Measurements from ENCODE around the gene EVL.

EVL gene

DNA sequence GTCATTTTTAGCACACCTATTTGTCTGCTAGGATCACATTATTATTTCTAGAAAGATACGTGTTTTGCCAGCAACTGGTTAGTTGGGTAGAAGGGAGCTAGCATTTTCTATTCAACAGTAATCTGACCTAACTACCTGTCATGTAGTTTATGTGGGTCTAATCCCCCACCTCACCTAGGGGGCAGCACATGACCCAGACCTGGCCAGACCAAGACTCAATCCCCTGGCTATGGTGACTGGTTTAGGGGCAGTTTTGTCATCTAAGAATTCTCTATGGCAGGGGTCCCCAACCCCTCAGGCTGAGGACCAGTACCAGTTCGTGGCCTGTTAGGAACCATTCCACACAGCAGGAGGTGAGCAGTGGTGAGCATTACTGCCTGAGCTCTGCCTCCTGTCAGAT lies 29.5 kb upstream of the EVL start:
- TF ChIP-seq POU2F2 (IDR thresholded peaks at IDR 0.05; ENCODE audit: low read depth, low read length) (no peak), POLR2A (IDR thresholded peaks at IDR 0.05; ENCODE audit: low read depth, low read length) (no peak), TAF1 (IDR thresholded peaks at IDR 0.05; ENCODE audit: low read depth, low read length) (no peak), POLR2AphosphoS5 (IDR thresholded peaks at IDR 0.05; ENCODE audit: low read depth, low read length) (no peak), SPI1 (IDR thresholded peaks at IDR 0.05; ENCODE audit: low read depth, low read length) (no peak), PAX5 (IDR thresholded peaks at IDR 0.05; ENCODE audit: insufficient read depth, low read length, severe bottlenecking) (no peak)
- DNase-seq (ENCODE audit: insufficient read length, low spot score) (no peak), FAIRE-seq (no peak)

DNA sequence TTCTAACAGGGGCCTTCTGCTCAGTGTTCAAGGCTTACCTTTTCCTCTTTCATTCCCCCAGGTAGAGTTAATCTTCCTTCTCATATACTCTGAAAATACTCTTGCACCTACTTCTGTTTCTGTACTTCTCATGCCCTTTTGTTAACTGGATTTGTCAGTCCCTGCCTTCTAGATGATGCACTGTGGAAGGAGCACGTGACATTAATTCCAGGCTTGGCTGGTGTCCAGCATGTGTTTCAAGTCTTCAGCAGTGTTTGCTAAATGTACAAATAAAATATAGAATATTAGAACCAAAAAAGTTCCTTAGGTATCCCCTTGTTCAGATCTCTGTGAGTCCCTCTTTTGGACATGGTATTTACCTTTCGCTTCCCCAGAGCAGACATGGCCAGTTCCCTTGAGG lies 27.9 kb upstream of the EVL start:
- FAIRE-seq, result no peak
- DNase-seq (ENCODE audit: insufficient read length, low spot score), result no peak
- no peak for TF ChIP-seq SPI1 (IDR thresholded peaks at IDR 0.05; ENCODE audit: low read depth, low read length)
- TF ChIP-seq POLR2A (IDR thresholded peaks at IDR 0.05; ENCODE audit: low read depth, low read length), result no peak
- TF ChIP-seq POU2F2 (IDR thresholded peaks at IDR 0.05; ENCODE audit: low read depth, low read length), result no peak
- TF ChIP-seq POLR2AphosphoS5 (IDR thresholded peaks at IDR 0.05; ENCODE audit: low read depth, low read length), result no peak
- TF ChIP-seq PAX5 (IDR thresholded peaks at IDR 0.05; ENCODE audit: insufficient read depth, low read length, severe bottlenecking), result no peak
- TF ChIP-seq TAF1 (IDR thresholded peaks at IDR 0.05; ENCODE audit: low read depth, low read length), result no peak

DNA sequence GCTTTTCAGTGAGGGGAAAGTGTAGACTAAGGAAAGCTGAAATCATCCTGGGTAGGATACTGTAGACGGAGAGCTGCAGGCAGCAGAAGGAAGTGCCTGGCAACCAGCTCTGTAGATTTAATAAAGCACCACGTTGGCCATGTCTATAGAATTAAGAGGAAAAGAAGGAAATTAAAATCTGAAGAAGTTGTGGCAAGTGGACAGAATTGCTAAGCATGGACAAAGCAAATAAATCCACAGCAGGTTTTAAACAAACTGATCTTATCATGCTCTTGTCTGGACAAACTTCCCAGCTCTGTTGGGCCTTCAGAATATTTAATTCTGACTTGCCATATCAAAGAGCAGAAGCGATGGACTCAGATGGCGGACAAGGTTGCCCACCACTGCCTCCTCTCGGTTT lies 27.2 kb upstream of the EVL start:
- FAIRE-seq (no peak), DNase-seq (ENCODE audit: insufficient read length, low spot score) (no peak)
- TF ChIP-seq TAF1 (IDR thresholded peaks at IDR 0.05; ENCODE audit: low read depth, low read length), result no peak
- TF ChIP-seq PAX5 (IDR thresholded peaks at IDR 0.05; ENCODE audit: insufficient read depth, low read length, severe bottlenecking), result no peak
- no peak for TF ChIP-seq POLR2AphosphoS5 (IDR thresholded peaks at IDR 0.05; ENCODE audit: low read depth, low read length)
- no peak for TF ChIP-seq POU2F2 (IDR thresholded peaks at IDR 0.05; ENCODE audit: low read depth, low read length)
- no peak for TF ChIP-seq POLR2A (IDR thresholded peaks at IDR 0.05; ENCODE audit: low read depth, low read length)
- no peak for TF ChIP-seq SPI1 (IDR thresholded peaks at IDR 0.05; ENCODE audit: low read depth, low read length)

DNA sequence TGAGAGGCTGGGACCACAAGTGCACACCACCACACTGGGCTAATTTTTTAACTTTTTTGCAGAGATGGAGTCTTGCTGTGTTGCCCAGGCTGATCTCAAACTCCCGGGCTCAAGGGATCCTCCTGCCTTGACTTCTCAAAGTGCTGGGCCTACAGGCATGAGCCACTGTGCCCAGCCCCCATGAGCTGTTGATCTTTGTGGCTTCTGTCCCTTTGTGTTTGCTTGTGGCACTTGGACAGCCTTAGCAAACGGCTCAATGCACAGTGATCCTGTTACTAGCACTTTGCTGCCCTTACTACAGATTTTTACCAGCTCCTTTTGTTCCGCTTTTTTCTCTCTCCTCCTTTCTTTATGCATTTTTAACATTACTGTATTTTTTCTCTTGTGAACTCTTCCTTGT lies 25.3 kb upstream of the EVL start:
- FAIRE-seq (no peak), DNase-seq (ENCODE audit: insufficient read length, low spot score) (no peak)
- TF ChIP-seq TAF1 (IDR thresholded peaks at IDR 0.05; ENCODE audit: low read depth, low read length), result no peak
- no peak for TF ChIP-seq POLR2A (IDR thresholded peaks at IDR 0.05; ENCODE audit: low read depth, low read length)
- TF ChIP-seq SPI1 (IDR thresholded peaks at IDR 0.05; ENCODE audit: low read depth, low read length), result no peak
- no peak for TF ChIP-seq POLR2AphosphoS5 (IDR thresholded peaks at IDR 0.05; ENCODE audit: low read depth, low read length)
- no peak for TF ChIP-seq POU2F2 (IDR thresholded peaks at IDR 0.05; ENCODE audit: low read depth, low read length)
- TF ChIP-seq PAX5 (IDR thresholded peaks at IDR 0.05; ENCODE audit: insufficient read depth, low read length, severe bottlenecking), result no peak

DNA sequence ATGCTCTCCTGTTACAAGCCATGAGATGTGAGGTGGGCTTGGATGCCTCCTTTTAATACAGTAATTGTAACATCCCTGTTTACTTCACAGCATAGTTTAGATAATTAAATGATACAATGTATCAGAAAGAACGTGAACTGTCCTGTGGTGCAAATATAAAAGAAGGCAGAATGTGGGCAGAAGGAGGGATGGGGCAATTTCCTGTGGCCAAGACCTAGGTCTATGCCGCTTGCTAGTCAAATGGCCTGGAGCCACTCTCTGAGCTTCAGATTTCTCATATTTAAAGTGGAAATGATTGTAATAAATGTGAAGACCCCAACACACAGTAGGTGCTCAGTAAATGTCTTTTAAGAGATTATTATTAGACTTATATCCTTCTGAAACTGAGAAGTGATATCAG lies 24.0 kb upstream of the EVL start:
- FAIRE-seq (no peak), DNase-seq (ENCODE audit: insufficient read length, low spot score) (no peak)

DNA sequence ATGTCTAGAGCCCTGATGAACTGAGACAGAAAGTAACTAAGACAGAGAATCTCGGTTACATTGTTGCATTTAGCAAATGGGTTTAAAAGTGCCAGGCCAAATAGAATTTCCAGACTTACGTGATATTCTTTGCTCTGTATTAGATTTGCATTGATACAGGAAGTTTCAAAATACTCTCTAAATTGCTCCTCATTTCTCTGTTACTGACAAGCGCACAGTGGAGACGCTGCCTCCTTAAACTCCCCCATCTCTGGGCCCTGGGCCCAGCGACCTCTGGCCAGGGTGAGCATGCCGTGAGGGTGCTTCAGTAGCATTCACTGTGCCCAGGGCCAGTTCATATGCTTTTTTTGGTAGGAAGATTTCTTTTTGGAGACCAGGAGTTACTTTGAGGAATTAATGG lies 22.9 kb upstream of the EVL start:
- no peak for FAIRE-seq
- TF ChIP-seq PAX5 (IDR thresholded peaks at IDR 0.05; ENCODE audit: insufficient read depth, low read length, severe bottlenecking) (no peak), POLR2AphosphoS5 (IDR thresholded peaks at IDR 0.05; ENCODE audit: low read depth, low read length) (no peak), POLR2A (IDR thresholded peaks at IDR 0.05; ENCODE audit: low read depth, low read length) (no peak), TAF1 (IDR thresholded peaks at IDR 0.05; ENCODE audit: low read depth, low read length) (no peak), SPI1 (IDR thresholded peaks at IDR 0.05; ENCODE audit: low read depth, low read length) (no peak), POU2F2 (IDR thresholded peaks at IDR 0.05; ENCODE audit: low read depth, low read length) (no peak)

More for the DNA sequence above, 24.0 kb upstream of the EVL start:
- TF ChIP-seq POU2F2 (IDR thresholded peaks at IDR 0.05; ENCODE audit: low read depth, low read length) (no peak), SPI1 (IDR thresholded peaks at IDR 0.05; ENCODE audit: low read depth, low read length) (no peak), POLR2A (IDR thresholded peaks at IDR 0.05; ENCODE audit: low read depth, low read length) (no peak), PAX5 (IDR thresholded peaks at IDR 0.05; ENCODE audit: insufficient read depth, low read length, severe bottlenecking) (no peak), POLR2AphosphoS5 (IDR thresholded peaks at IDR 0.05; ENCODE audit: low read depth, low read length) (no peak), TAF1 (IDR thresholded peaks at IDR 0.05; ENCODE audit: low read depth, low read length) (no peak)

DNA sequence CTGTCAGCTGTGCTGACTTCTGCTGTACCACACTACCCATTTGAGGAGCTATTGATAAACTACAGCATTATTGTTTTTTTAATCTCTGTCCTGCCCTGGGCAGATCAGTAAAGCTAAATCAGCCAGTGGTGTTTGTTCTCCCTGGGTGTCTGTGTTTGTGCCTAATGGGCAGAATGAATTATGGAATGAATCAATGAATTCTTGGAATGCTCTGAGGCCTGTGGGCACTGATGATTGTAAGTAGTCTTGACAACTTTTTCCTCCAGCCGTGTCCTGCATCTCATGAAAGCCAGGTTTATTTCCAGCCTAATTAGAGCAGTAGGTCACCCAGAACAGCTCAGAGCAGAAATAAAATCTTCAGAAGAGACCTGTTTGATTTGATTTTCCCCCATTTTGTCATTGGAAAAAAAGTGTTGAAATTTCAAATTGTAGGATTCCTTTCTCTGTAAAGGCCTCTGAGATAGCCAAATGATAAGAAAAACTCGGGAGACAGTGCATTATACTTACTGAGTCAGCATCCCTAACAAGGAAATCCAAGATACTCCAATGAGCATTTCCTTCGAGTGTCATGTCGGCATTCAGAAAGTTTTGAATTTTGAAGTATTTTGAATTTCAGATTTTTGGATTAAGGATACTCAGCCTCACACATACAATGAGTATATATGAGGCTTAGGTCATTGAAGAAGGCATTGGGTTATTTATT lies 19.4 kb upstream of the EVL start:
- DNase-seq (ENCODE audit: insufficient read length, low spot score) (no peak), FAIRE-seq (no peak)
- no peak for TF ChIP-seq POLR2A (IDR thresholded peaks at IDR 0.05; ENCODE audit: low read depth, low read length)
- no peak for TF ChIP-seq SPI1 (IDR thresholded peaks at IDR 0.05; ENCODE audit: low read depth, low read length)
- TF ChIP-seq POLR2AphosphoS5 (IDR thresholded peaks at IDR 0.05; ENCODE audit: low read depth, low read length), result no peak
- TF ChIP-seq POU2F2 (IDR thresholded peaks at IDR 0.05; ENCODE audit: low read depth, low read length), result no peak
- TF ChIP-seq TAF1 (IDR thresholded peaks at IDR 0.05; ENCODE audit: low read depth, low read length), result no peak
- TF ChIP-seq PAX5 (IDR thresholded peaks at IDR 0.05; ENCODE audit: insufficient read depth, low read length, severe bottlenecking), result no peak

More for the DNA sequence above, 22.9 kb upstream of the EVL start:
- no peak for DNase-seq (ENCODE audit: insufficient read length, low spot score)

DNA sequence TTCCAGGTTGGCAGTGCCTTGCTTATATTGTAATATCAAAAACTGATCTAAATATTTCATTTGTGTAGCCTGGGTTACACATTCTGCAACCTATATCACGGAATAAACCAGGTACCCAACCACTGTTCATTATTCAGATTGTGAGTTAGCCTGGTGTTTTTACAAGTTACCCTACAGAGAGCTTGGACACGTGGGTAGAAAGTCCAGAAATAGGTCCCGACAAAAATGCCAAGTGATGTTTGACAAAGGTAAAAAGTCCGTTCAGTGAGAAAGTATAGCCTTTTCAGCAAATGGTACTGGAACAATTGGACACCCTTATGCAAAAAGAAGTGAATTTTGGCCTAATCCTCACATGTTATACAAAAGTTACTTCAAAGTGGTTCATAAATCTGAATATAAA lies 17.6 kb upstream of the EVL start:
- TF ChIP-seq POLR2A (IDR thresholded peaks at IDR 0.05; ENCODE audit: low read depth, low read length) (no peak), SPI1 (IDR thresholded peaks at IDR 0.05; ENCODE audit: low read depth, low read length) (no peak), TAF1 (IDR thresholded peaks at IDR 0.05; ENCODE audit: low read depth, low read length) (no peak), PAX5 (IDR thresholded peaks at IDR 0.05; ENCODE audit: insufficient read depth, low read length, severe bottlenecking) (no peak), POU2F2 (IDR thresholded peaks at IDR 0.05; ENCODE audit: low read depth, low read length) (no peak), POLR2AphosphoS5 (IDR thresholded peaks at IDR 0.05; ENCODE audit: low read depth, low read length) (no peak)
- FAIRE-seq (no peak), DNase-seq (ENCODE audit: insufficient read length, low spot score) (no peak)

DNA sequence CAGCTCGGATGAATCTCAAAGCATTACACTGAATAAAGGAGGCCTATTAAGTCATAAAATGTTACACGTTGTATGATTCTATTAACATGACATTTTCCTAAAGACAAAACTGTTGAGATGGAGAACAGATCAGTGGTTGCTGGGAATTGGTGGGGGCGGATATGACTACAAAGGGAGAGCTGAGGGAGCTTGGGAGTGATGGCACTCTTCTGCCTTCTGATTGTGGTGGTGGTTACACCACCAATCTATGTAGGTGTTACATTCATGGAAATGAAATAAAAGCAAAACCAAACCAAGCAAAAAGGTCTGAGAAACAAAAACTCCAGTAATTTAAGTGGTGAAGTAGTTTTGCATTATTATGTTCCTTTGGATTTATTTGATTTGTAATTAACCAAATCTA lies 16.4 kb upstream of the EVL start:
- DNase-seq (ENCODE audit: insufficient read length, low spot score), result no peak
- TF ChIP-seq TAF1 (IDR thresholded peaks at IDR 0.05; ENCODE audit: low read depth, low read length) (no peak), POLR2A (IDR thresholded peaks at IDR 0.05; ENCODE audit: low read depth, low read length) (no peak), SPI1 (IDR thresholded peaks at IDR 0.05; ENCODE audit: low read depth, low read length) (no peak), POU2F2 (IDR thresholded peaks at IDR 0.05; ENCODE audit: low read depth, low read length) (no peak), POLR2AphosphoS5 (IDR thresholded peaks at IDR 0.05; ENCODE audit: low read depth, low read length) (no peak), PAX5 (IDR thresholded peaks at IDR 0.05; ENCODE audit: insufficient read depth, low read length, severe bottlenecking) (no peak)
- no peak for FAIRE-seq

Data from GM12891 (cell line).